Globus pallidus (tissue), 1 donor: ENCODE measurements around the gene EXOSC5.

Source experiments
- DNase-seq: peaks from one replicate; pipeline ENCODE4 v3.0.0-alpha.2; 2015; ENCODE audit warnings: low spot score

EXOSC5 gene

DNA sequence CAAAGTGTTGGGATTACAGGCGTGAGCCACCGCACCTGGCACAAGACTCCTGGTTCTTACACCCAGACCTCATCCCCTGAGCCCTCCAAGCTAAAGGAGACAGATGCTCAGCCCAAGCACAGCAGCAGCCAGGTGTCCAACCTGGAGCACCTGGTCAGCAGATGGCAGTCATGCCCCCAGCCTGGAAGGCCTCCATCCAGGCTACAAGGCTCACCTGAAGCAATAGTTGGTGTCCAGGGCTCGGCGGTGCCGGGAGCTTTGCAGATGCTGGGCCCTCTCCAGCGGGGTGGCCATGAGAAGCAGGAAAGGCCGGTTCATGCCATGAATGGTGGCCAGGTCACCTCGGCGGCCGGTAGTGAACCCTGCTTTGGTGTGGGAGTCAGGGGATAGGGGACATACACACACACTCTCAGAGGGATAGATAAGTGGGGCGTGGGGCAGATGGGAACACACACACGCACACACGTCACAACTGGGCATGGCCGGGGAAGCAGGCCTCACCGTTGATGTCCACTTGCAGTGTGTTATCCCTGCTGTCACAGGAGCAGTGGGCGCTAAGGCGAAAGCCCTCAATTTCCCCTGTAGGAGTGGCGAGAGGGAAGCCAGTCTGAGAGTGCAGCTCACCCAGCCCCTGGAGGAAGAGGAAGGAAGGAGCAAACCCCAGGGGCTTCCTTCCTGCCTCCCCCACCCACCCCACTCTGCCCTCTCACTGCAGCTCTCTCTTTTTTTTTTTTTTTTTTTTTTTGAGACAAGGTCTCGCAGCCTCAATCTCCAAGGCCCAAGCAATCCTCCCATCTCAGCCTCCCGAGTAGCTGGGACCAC lies 55.3 kb downstream of the EXOSC5 start:
- no peak for DNase-seq

DNA sequence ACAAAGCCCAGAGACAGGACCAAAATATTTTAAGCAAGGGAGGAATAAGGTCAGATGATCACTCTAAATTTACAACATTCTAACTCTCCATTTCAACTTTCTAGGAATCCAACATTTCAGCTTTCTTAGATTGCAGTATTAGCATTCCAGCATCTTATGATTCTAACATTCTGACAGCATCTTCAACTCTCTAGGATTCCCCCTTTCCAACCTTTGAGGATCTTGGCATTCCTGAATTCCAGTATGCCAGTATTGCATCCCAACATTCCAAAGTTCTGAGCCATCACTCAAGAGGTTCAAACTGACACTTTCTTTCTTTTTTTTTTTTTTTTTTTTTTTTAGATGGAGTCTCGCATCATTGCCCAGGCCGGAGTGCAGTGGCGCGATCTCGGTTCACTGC lies 57.2 kb downstream of the EXOSC5 start:
- DNase-seq: no peak
